HepG2 (cell line): Measurements from ENCODE around the gene EMC9. TPM values are rescaled to one million over a fixed set of nuclear protein-coding genes. Genes with fewer than 3 reads are reported as not detected.

ENCODE experiments used
- ATAC-seq: fragments of 200-7000 bp; cut with Tn5 transposase; 3 replicates; pipeline ENCODE4 v1.9.1; 2020; ENCODE audit warnings: mild to moderate bottlenecking, moderate library complexity
- BruUV-seq: library from RNA; stranded (reverse); fragments of 400-500 nt; replicated peaks from 2 replicates; lab custom pipeline; 2021; lab: Mats Ljungman, UMichigan
- CTCF ChIA-PET: fragments of 300-600 bp; formaldehyde crosslinking; extraction: SDS; loops from one replicate; lab custom pipeline; 2021; ENCODE audit warnings: low total read pairs, inconsistent platforms, low intra/inter-chr PET ratio; lab: Yijun Ruan, JAX
- POLR2A ChIA-PET: fragments of 350-600 bp; sonication (Branson Sonifier 250); formaldehyde crosslinking; loops from one replicate; lab custom pipeline; 2020; ENCODE audit warnings: antibody characterized with exemption, inconsistent platforms; lab: Yijun Ruan, JAX
- DNase-seq: peaks from one replicate; pipeline ENCODE4 v3.0.0-alpha.2; 2015; ENCODE audit warnings: low spot score
- FAIRE-seq: peaks from 3 replicates; lab custom pipeline; 2011; peaks lifted over from hg19 to GRCh38; lab: Jason Lieb, UNC
- H2AFZ ChIP-seq: one replicate; pipeline ENCODE4 v1.6.1; 2011; ENCODE audit warnings: low read length, inconsistent platforms
- H3K27ac ChIP-seq: fragments of 300-600 bp; 3 replicates; pipeline ENCODE4 v1.8.0; 2011; ENCODE audit warnings: mixed run types, mild to moderate bottlenecking, mixed read lengths, low read length, inconsistent platforms; ENCODE audit not compliant: insufficient read depth; ENCODE audit errors: extremely low read length
- H3K27me3 ChIP-seq, 2 experiments: fragments of 200-600 bp in 1 of 2; 2 replicates in 1 of 2; 3 replicates in 1 of 2; pipeline versions ENCODE4 v1.6.0 to v1.8.0; 2011; ENCODE audit warnings: low read length in 2 of 2, mild to moderate bottlenecking in 2 of 2, moderate library complexity in 2 of 2, inconsistent platforms in 1 of 2; ENCODE audit not compliant: insufficient read depth in 2 of 2, control insufficient read depth in 1 of 2
- H3K36me3 ChIP-seq, 2 experiments: fragments of 200-600 bp in 1 of 2; replicated peaks in 1 of 2; 2 replicates in 1 of 2; 3 replicates in 1 of 2; pipeline versions ENCODE4 v1.5.1 to v1.8.0; 2011; ENCODE audit warnings: low read length in 2 of 2, inconsistent platforms in 1 of 2; ENCODE audit not compliant: insufficient read depth in 2 of 2, control insufficient read depth in 1 of 2
- H3K4me1 ChIP-seq: 2 replicates; pipeline ENCODE4 v1.5.1; 2012; ENCODE audit warnings: low read length, inconsistent platforms; ENCODE audit not compliant: insufficient read depth
- H3K4me2 ChIP-seq: 2 replicates; pipeline ENCODE4 v1.6.0; 2011; ENCODE audit warnings: low read depth, low read length, inconsistent platforms
- H3K4me3 ChIP-seq, 3 experiments: fragments of 200-600 bp in 1 of 3; sonication (generic), shearing (Covaris generic) in 1 of 3; replicated peaks in 1 of 3; 2 replicates each; pipeline ENCODE4 v1.5.1; 2011 to 2016; ENCODE audit warnings: low read length in 3 of 3, inconsistent platforms in 2 of 3, low read depth in 2 of 3, mild to moderate bottlenecking in 2 of 3, control low read depth in 1 of 3, mixed read lengths in 1 of 3; ENCODE audit not compliant: insufficient read depth in 1 of 3
- H3K79me2 ChIP-seq: one replicate; pipeline ENCODE4 v1.6.1; 2011; ENCODE audit warnings: low read length, inconsistent platforms; ENCODE audit not compliant: insufficient read depth
- H3K9ac ChIP-seq: 2 replicates; pipeline ENCODE4 v1.6.0; 2011; ENCODE audit warnings: mild to moderate bottlenecking, low read depth, low read length, inconsistent platforms; ENCODE audit not compliant: insufficient read depth
- H3K9me3 ChIP-seq: 2 replicates; pipeline ENCODE4 v1.5.1; 2012; ENCODE audit warnings: mild to moderate bottlenecking, low read length
- H4K20me1 ChIP-seq: 2 replicates; pipeline ENCODE4 v1.6.0; 2011; ENCODE audit warnings: inconsistent platforms, mild to moderate bottlenecking, low read length, moderate library complexity; ENCODE audit not compliant: insufficient read depth
- ATF7 ChIP-seq, 2 experiments: fragments of 450-650 bp in 1 of 2; sonication (generic) in 1 of 2; formaldehyde crosslinking in 1 of 2; IDR thresholded peaks; 2 replicates each; pipeline versions ENCODE4 v1.4.0 to v1.6.1; 2016 to 2020; ENCODE audit warnings: antibody characterized with exemption in 1 of 2, mild to moderate bottlenecking in 1 of 2, missing genetic modification reagents in 1 of 2
- EED ChIP-seq: sonication (generic); formaldehyde crosslinking; IDR thresholded peaks from 2 replicates; pipeline ENCODE4 v1.5.0; 2020; ENCODE audit warnings: mild to moderate bottlenecking, missing genetic modification reagents
- ELK4 ChIP-seq: sonication (generic); formaldehyde crosslinking; IDR thresholded peaks from 2 replicates; pipeline ENCODE4 v1.9.0; 2021; ENCODE audit warnings: missing genetic modification reagents, borderline replicate concordance
- HNRNPH1 ChIP-seq: fragments of 200-400 bp; formaldehyde crosslinking; optimal IDR thresholded peaks from 2 replicates; pipeline ENCODE3; 2017; ENCODE audit warnings: mild to moderate bottlenecking, low read depth, low read length
- PHB2 ChIP-seq: fragments of 450-650 bp; IDR thresholded peaks from 2 replicates; pipeline ENCODE4 v1.6.1; 2018; ENCODE audit not compliant: partially characterized antibody
- SAP130 ChIP-seq: IDR thresholded peaks from 2 replicates; pipeline ENCODE4 v1.6.1; 2016; ENCODE audit warnings: low read depth
- SOX5 ChIP-seq: IDR thresholded peaks from 2 replicates; pipeline ENCODE4 v1.6.1; 2016; ENCODE audit warnings: borderline replicate concordance
- ZHX1 ChIP-seq: sonication (generic); formaldehyde crosslinking; IDR thresholded peaks from 2 replicates; pipeline ENCODE4 v1.8.1; 2022; ENCODE audit warnings: low read depth, mild to moderate bottlenecking, missing genetic modification reagents
- ZNF329 ChIP-seq: sonication (generic); formaldehyde crosslinking; IDR thresholded peaks from 2 replicates; pipeline ENCODE4 v1.9.0; 2021; ENCODE audit warnings: low read depth, mild to moderate bottlenecking, missing genetic modification reagents
- ZNF562 ChIP-seq: sonication (generic); formaldehyde crosslinking; IDR thresholded peaks from 2 replicates; pipeline ENCODE4 v1.8.0; 2022; ENCODE audit warnings: missing genetic modification reagents, borderline replicate concordance
- ZNF619 ChIP-seq: sonication (generic); formaldehyde crosslinking; IDR thresholded peaks from 2 replicates; pipeline ENCODE4 v1.4.0; 2020; ENCODE audit warnings: mild to moderate bottlenecking, missing genetic modification reagents
- WGBS: methylation state at CpG from one replicate; pipeline ENCODE4 v1.1.6; 2017; ENCODE audit warnings: low lambda C conversion rate; 5-methylcytosine and 5-hydroxymethylcytosine counted together
- in situ Hi-C: cut with HindIII; loops from 2 replicates; pipeline ENCODE4 v1.10.0; 2017; ENCODE audit warnings: low pct_unique_long_range_greater_than_20kb; ENCODE audit not compliant: extremely low pct_ligation_motif_present
- intact Hi-C: fragments of 100-400 bp; cut with micrococcal nuclease; formaldehyde crosslinking; loops from one replicate; pipeline ENCODE4 v1.10.0; 2022; ENCODE audit not compliant: unreplicated experiment
- polyA plus RNA-seq, 8 experiments: library from polyadenylated mRNA; depleted of rRNA in 3 of 8; stranded (reverse) in 7 of 8; unstranded in 1 of 8; fragments of >200 nt; fragmentation: Illumina TruSeq in 4 of 8; extraction: Trizol in 4 of 8; gene quantifications; 2 replicates each; pipeline versions ENCODE4 v1.2.1 to v1.2.3, GENCODE V29; 2011 to 2016; ENCODE audit warnings: low read depth in 4 of 8, missing spikeins in 1 of 8, mixed read lengths in 1 of 8; ENCODE audit not compliant: insufficient read depth in 1 of 8
- total RNA-seq, 5 experiments: library from RNA; depleted of rRNA; stranded (reverse); fragments of >200 nt; fragmentation: Illumina TruSeq; extraction: Trizol; gene quantifications; 2 replicates each; pipeline ENCODE4 v1.2.3, GENCODE V29; 2016; ENCODE audit warnings: low read depth in 1 of 5

Gene EMC9
- total and polyA plus RNA-seq, 2 of the 13 experiments (the other 11 are each of a cell fraction or from before 2014, with no cell fraction given) = 60.5 to 78.7 TPM

- no peak; the same call in 1 of the 2 replicates for TF ChIP-seq ZHX1
- no peak for TF ChIP-seq HNRNPH1
- no peak for TF ChIP-seq ATF7 (IDR thresholded peaks at IDR 0.05)
- no peak for TF ChIP-seq ATF7 (CRISPR knock-in tag; IDR thresholded peaks at IDR 0.05)
- no peak for TF ChIP-seq ZNF619 (CRISPR knock-in tag)
- TF ChIP-seq SAP130 (CRISPR knock-in tag) = no peak
- TF ChIP-seq ELK4 = no peak
- no peak for TF ChIP-seq PHB2
- no peak for TF ChIP-seq SOX5 (CRISPR knock-in tag)
These were observed 45.6 kb upstream of the EMC9 start (continued) for GRCh38 chr14:24186831-24187538.

- BruUV-seq = no TSS peak
- ATAC-seq = no peak
- intact Hi-C loops = no loop called here
- CTCF ChIA-PET = no interaction called here
- no peak for FAIRE-seq
- Histone ChIP-seq H3K4me1 (peaks cover 24% of the 10 kb centered on the region), H4K20me1 (no peaks in the 10 kb centered on the region), H3K27me3 (no peaks in the 10 kb centered on the region), H3K4me2 (no peak overlapping the region), H3K79me2 (peaks cover 15% of the 10 kb centered on the region), H3K9ac (no peak overlapping the region)
- POLR2A ChIA-PET = interaction anchor here (0.9 to 8.1 kb wide), 7 partner anchors 8 to 71 kb away, joined by 3 to 65 read pairs (median 11); partner anchors contain the start of genes CHMP4A, DCAF11, EMC9 and IRF9
- TF ChIP-seq EED = 0 out of 2 replicates have a peak, but pooled peaks have one; percentile 20
- TF ChIP-seq ZNF329 = 0 out of 2 replicates have a peak, but pooled peaks have one; percentile 6
- no peak for TF ChIP-seq ZNF562
- TF ChIP-seq, all 625 proteins: peak for 2
- Histone ChIP-seq H3K36me3 (peaks cover 71 to 75% of the 10 kb centered on the region in 2 experiments), H2AFZ (no peak overlapping the region), H3K9me3 (no peaks in the 10 kb centered on the region), H3K4me3 (no peak overlapping the region), H3K27ac (no peak overlapping the region)
- DNase-seq = no peak
- 92% methylated on average over 11 of the region's 11 CpGs for WGBS
- in situ Hi-C loops = no loop called here
These were observed 44.4 kb upstream of the EMC9 start for GRCh38 chr14:24185741-24186140.
